Gastrocnemius medialis (tissue), 4 donors: ENCODE results near the gene THOC6. TPM values are rescaled to one million over a fixed set of nuclear protein-coding genes. Genes with fewer than 3 reads are reported as not detected.
A peak's percentile ranks its signal among the peaks of the same experiment; 100 is the strongest.
"Not testable (repeated sequence)": the region's sequence is repeated elsewhere in the genome, so short reads cannot be mapped to it uniquely, and the experiment has no call there.

Experiments used
- ATAC-seq, 2 donors: fragments of 150-250 bp; one replicate each; pipeline ENCODE4 v1.9.1; 2016
- DNase-seq, 2 donors: peaks; one replicate each; pipeline ENCODE4 v3.0.0-alpha.2; 2019
- H3K27ac ChIP-seq, 4 donors: fragments of 200-600 bp; sonication (generic); 1 replicate in 1 of 4; 2 replicates in 3 of 4; pipeline ENCODE4 v1.5.1; 2016 to 2018; ENCODE audit warnings: mild to moderate bottlenecking in 2 of 4, moderate library complexity in 1 of 4
- H3K27me3 ChIP-seq, 3 donors: fragments of 200-600 bp; sonication (generic) in 2 of 3; 1 replicate in 1 of 3; 2 replicates in 2 of 3; pipeline versions ENCODE4 v1.5.1 to v1.6.0; 2016 to 2019; ENCODE audit warnings: mild to moderate bottlenecking in 1 of 3, moderate library complexity in 1 of 3
- H3K36me3 ChIP-seq, 2 donors: fragments of 200-600 bp; sonication (generic) in 1 of 2; one replicate each; pipeline ENCODE4 v1.5.1; 2017 to 2018
- H3K4me1 ChIP-seq, 2 donors: fragments of 200-600 bp; sonication (generic) in 1 of 2; one replicate each; pipeline ENCODE4 v1.5.1; 2016 to 2017; ENCODE audit warnings: mild to moderate bottlenecking in 2 of 2
- H3K4me3 ChIP-seq, 4 donors: fragments of 200-600 bp; sonication (generic) in 3 of 4; 1 replicate in 1 of 4; 2 replicates in 3 of 4; pipeline ENCODE4 v1.5.1; 2016 to 2019; ENCODE audit warnings: mild to moderate bottlenecking in 2 of 4
- H3K9me3 ChIP-seq, 3 donors: fragments of 200-600 bp; sonication (generic) in 2 of 3; 1 replicate in 1 of 3; 2 replicates in 2 of 3; pipeline ENCODE4 v1.5.1; 2016 to 2019
- CTCF ChIP-seq, 5 experiments: fragments of 450-650 bp in 3 of 5; fragments of 200-600 bp in 2 of 5; sonication (generic) in 2 of 5; IDR thresholded peaks in 4 of 5; conservative IDR thresholded peaks in 1 of 5; 1 replicate in 4 of 5; 2 replicates in 1 of 5; pipeline ENCODE4 v1.5.1; 2016 to 2019; ENCODE audit warnings: antibody characterized with exemption in 5 of 5, mild to moderate bottlenecking in 3 of 5, moderate library complexity in 3 of 5
- POLR2A ChIP-seq, 2 donors: fragments of 450-650 bp; IDR thresholded peaks; one replicate each; pipeline ENCODE4 v1.6.1; 2017; ENCODE audit warnings: antibody characterized with exemption in 2 of 2, mild to moderate bottlenecking in 2 of 2, moderate library complexity in 2 of 2
- in situ Hi-C, 4 donors: fragments of 200-750 bp; cut with MboI; loops; one replicate each; pipeline versions ENCODE4 v1.15.0 to v1.8.0; 2017; ENCODE audit warnings: low sequenced_read_pairs in 4 of 4
- intact Hi-C: fragments of 100-400 bp; cut with DNase I; formaldehyde crosslinking; loops from one replicate; pipeline ENCODE4 v1.15.1; 2023; ENCODE audit warnings: low total_unique reads
- total RNA-seq, 4 donors: library from RNA; depleted of rRNA; stranded (reverse); fragments of >200 nt; gene quantifications; one replicate each; pipeline versions ENCODE4 v1.1.0 to v1.2.3, GENCODE V29; 2016

THOC6 gene
- total RNA-seq, 4 donors from 2014 or later, result 15.0 to 31.1 (median 21.5) TPM

GRCh38 chr16:3066440-3066748 lies 42.6 kb downstream of the THOC6 start:
- H3K36me3 ChIP-seq, result no peaks in the 10 kb centered on the region
- TF ChIP-seq POLR2A (IDR thresholded peaks at IDR 0.05) (no peak), CTCF (IDR thresholded peaks at IDR 0.05 in 4 of 5, conservative IDR thresholded peaks at IDR 0.05 in 1 of 5) (no peak)
- no peak for DNase-seq
- H3K27ac ChIP-seq, result peak overlapping the region; percentile 75 to 85 (median 78)
- intact Hi-C loops, result no loop called here
- H3K27me3 ChIP-seq, result no peaks in the 10 kb centered on the region
- no peaks in the 10 kb centered on the region for H3K9me3 ChIP-seq
- in situ Hi-C loops, result loop anchor here in 2 of 4 donors (10.0 kb wide), 2 partner anchors 58 to 98 kb away; no protein-coding TSS in a partner anchor
- H3K4me3 ChIP-seq, result peak overlapping the region in 3 of 4 donors; percentile 37 to 61 (median 54)
- no peak for ATAC-seq
- peaks cover 24 to 25% of the 10 kb centered on the region in 2 donors for H3K4me1 ChIP-seq

DNA sequence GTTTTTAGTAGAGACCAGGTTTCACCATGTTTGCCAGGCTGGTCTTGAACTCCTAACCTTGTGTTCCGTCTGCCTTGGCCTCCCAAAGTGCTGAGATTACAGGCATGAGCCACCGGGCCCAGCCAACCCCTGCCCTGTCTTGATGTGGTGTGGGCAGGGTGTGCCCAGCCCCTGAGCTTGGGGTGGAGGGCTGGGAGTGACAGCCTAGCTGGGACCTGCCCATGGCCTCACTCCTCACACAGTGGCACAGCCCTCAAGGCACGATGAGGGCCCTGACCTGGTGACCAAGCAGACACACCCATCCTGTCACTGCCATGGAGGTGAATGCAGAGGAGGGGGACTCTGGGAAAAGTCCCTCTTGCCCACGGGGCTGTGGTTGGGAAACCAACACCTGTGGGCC lies 44.7 kb downstream of the THOC6 start:
- in situ Hi-C loops (loop anchor here in 2 of 4 donors (10.0 kb wide), 2 partner anchors 56 to 96 kb away; no protein-coding TSS in a partner anchor), intact Hi-C loops (no loop called here)
- no peak for DNase-seq
- Histone ChIP-seq H3K9me3 (no peaks in the 10 kb centered on the region), H3K27me3 (no peaks in the 10 kb centered on the region), H3K36me3 (no peaks in the 10 kb centered on the region), H3K4me1 (peaks cover 16 to 17% of the 10 kb centered on the region in 2 donors), H3K27ac (no peak overlapping the region), H3K4me3 (no peak overlapping the region)
- no peak for ATAC-seq
- no peak for TF ChIP-seq POLR2A (IDR thresholded peaks at IDR 0.05)
- no peak for TF ChIP-seq CTCF (IDR thresholded peaks at IDR 0.05 in 4 of 5, conservative IDR thresholded peaks at IDR 0.05 in 1 of 5)

DNA sequence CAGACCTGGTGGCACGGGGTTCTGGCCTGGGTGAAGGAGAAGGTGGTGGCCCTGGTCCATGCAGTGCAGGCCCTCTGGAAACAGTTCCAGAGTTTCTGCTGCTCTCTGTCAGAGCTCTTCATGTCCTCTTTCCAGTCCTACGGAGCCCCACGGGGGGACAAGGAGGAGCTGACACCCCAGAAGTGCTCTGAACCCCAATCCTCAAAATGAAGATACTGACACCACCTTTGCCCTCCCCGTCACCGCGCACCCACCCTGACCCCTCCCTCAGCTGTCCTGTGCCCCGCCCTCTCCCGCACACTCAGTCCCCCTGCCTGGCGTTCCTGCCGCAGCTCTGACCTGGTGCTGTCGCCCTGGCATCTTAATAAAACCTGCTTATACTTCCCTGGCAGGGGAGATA lies 45.3 kb downstream of the THOC6 start:
- H3K27me3 ChIP-seq, H3K36me3 ChIP-seq, DNase-seq, H3K27ac ChIP-seq, intact Hi-C loops, H3K9me3 ChIP-seq, H3K4me3 ChIP-seq, ATAC-seq: not testable (repeated sequence)
- H3K4me1 ChIP-seq, result peaks cover 16 to 17% of the 10 kb centered on the region in 2 donors
- in situ Hi-C loops, result loop anchor here in 2 of 4 donors (10.0 kb wide), 2 partner anchors 56 to 96 kb away; no protein-coding TSS in a partner anchor

DNA sequence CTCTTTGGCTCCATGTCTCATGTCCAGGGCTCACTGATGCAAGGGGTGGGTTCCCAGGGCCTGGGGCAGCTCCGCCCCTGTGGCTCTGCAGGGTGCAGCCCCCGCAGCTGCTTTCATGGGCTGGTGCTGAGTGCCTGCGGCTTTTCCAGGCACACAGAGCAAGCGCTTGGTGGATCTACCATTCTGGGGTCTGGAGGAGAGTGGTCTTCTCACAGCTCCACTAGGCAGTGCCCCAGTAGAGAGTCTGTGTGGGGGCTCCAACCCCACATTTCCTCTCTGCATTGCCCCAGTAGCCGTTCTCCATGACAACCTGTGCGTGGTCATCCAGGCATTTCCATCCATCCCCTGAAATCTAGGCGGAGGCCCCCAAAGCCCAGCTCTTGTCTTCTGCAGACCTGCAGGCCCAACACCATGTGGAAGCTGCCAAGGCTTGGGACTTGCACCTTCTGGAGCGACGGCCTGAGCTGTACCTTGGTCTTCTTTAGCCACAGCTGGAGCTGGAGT lies 46.8 kb downstream of the THOC6 start:
- intact Hi-C loops, result no loop called here
- no peak overlapping the region for H3K27ac ChIP-seq
- no peak for ATAC-seq
- H3K36me3 ChIP-seq, result no peaks in the 10 kb centered on the region
- peaks cover 3 to 6% of the 10 kb centered on the region in 2 donors for H3K4me1 ChIP-seq
- DNase-seq, result no peak
- in situ Hi-C loops, result no loop called here
- H3K9me3 ChIP-seq, result no peaks in the 10 kb centered on the region
- H3K4me3 ChIP-seq, result no peak overlapping the region
- no peaks in the 10 kb centered on the region for H3K27me3 ChIP-seq
- TF ChIP-seq CTCF (IDR thresholded peaks at IDR 0.05 in 4 of 5, conservative IDR thresholded peaks at IDR 0.05 in 1 of 5), result no peak
- TF ChIP-seq POLR2A (IDR thresholded peaks at IDR 0.05), result no peak

GRCh38 chr16:3071655-3072054 lies 47.8 kb downstream of the THOC6 start:
- no peaks in the 10 kb centered on the region for H3K9me3 ChIP-seq
- in situ Hi-C loops (no loop called here), intact Hi-C loops (no loop called here)
- ATAC-seq, result no peak
- H3K27me3 ChIP-seq, result no peaks in the 10 kb centered on the region
- DNase-seq, result no peak
- TF ChIP-seq CTCF (IDR thresholded peaks at IDR 0.05 in 4 of 5, conservative IDR thresholded peaks at IDR 0.05 in 1 of 5) (no peak), POLR2A (IDR thresholded peaks at IDR 0.05) (no peak)
- no peak overlapping the region for H3K4me3 ChIP-seq
- H3K27ac ChIP-seq, result no peak overlapping the region
- no peaks in the 10 kb centered on the region for H3K36me3 ChIP-seq
- peaks cover 0 to under 1% of the 10 kb centered on the region in 2 donors for H3K4me1 ChIP-seq

GRCh38 chr16:3072148-3072547 lies 48.3 kb downstream of the THOC6 start:
- H3K27ac ChIP-seq, H3K27me3 ChIP-seq, H3K4me3 ChIP-seq, intact Hi-C loops, H3K9me3 ChIP-seq, DNase-seq, H3K36me3 ChIP-seq, in situ Hi-C loops, H3K4me1 ChIP-seq, ATAC-seq: not testable (repeated sequence)
